ENCODE data around the gene BCAS4. TPM values are rescaled to one million over a fixed set of nuclear protein-coding genes. Genes with fewer than 3 reads are reported as not detected.

The BCAS4 gene
- total RNA-seq, 1 donor from 2014 or later, result 8.9 TPM

GRCh38 chr20:50883856-50884255, 89.0 kb downstream of the BCAS4 start:
- TF ChIP-seq, protein P1, sequence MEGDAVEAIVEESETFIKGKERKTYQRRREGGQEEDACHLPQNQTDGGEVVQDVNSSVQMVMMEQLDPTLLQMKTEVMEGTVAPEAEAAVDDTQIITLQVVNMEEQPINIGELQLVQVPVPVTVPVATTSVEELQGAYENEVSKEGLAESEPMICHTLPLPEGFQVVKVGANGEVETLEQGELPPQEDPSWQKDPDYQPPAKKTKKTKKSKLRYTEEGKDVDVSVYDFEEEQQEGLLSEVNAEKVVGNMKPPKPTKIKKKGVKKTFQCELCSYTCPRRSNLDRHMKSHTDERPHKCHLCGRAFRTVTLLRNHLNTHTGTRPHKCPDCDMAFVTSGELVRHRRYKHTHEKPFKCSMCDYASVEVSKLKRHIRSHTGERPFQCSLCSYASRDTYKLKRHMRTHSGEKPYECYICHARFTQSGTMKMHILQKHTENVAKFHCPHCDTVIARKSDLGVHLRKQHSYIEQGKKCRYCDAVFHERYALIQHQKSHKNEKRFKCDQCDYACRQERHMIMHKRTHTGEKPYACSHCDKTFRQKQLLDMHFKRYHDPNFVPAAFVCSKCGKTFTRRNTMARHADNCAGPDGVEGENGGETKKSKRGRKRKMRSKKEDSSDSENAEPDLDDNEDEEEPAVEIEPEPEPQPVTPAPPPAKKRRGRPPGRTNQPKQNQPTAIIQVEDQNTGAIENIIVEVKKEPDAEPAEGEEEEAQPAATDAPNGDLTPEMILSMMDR (IDR thresholded peaks at IDR 0.05; ENCODE audit: unreplicated experiment), result no peak
- DNase-seq (ENCODE audit: low spot score, unreplicated experiment), result no peak
- Mint-ChIP-seq H3K4me1 (ENCODE audit: low read depth) (no peaks in the 10 kb centered on the region), H3K9me3 (ENCODE audit: low read depth) (peaks cover 3% of the 10 kb centered on the region), H3K27me3 (no peaks in the 10 kb centered on the region), H3K36me3 (ENCODE audit: insufficient read depth) (peaks cover 15% of the 10 kb centered on the region), H3K27ac (no peak overlapping the region), H3K4me3 (ENCODE audit: low read depth) (no peak overlapping the region)

- DNase-seq (ENCODE audit: low spot score, unreplicated experiment), result no peak
- H3K4me3 Mint-ChIP-seq (ENCODE audit: low read depth), result no peak overlapping the region
- TF ChIP-seq, protein P1 (IDR thresholded peaks at IDR 0.05; ENCODE audit: unreplicated experiment), result no peak
- no peaks in the 10 kb centered on the region for H3K4me1 Mint-ChIP-seq (ENCODE audit: low read depth)
- H3K27me3 Mint-ChIP-seq, result no peaks in the 10 kb centered on the region
- H3K9me3 Mint-ChIP-seq (ENCODE audit: low read depth), result peaks cover 3% of the 10 kb centered on the region
- peaks cover 16% of the 10 kb centered on the region for H3K36me3 Mint-ChIP-seq (ENCODE audit: insufficient read depth)
- no peak overlapping the region for H3K27ac Mint-ChIP-seq
These were observed 90.2 kb downstream of the BCAS4 start for GRCh38 chr20:50885068-50885467.

DNA sequence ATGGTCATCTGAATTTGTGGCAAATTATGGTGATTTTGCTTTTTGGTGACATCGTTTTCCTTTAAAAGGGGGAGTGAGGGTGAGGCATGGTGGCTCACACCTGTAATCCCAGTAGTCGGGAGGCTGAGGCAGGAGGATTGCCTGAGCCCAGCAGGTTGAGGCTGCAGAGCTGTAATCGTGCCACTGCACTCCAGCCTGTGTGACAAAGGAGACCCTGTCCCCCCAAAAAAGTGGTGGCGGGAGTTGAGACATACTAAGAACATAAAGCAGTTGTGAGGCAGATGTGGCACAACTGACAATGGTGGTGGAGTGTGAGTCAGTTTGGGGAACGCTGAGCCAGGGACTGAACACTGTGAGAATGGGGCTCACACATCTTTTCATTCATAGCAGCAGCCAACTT, 90.9 kb downstream of the BCAS4 start:
- Mint-ChIP-seq H3K27me3 (no peaks in the 10 kb centered on the region), H3K4me1 (ENCODE audit: low read depth) (no peaks in the 10 kb centered on the region), H3K9me3 (ENCODE audit: low read depth) (peaks cover 3% of the 10 kb centered on the region), H3K4me3 (ENCODE audit: low read depth) (no peak overlapping the region), H3K27ac (peak overlapping the region; percentile 29), H3K36me3 (ENCODE audit: insufficient read depth) (peaks cover 19% of the 10 kb centered on the region)
- DNase-seq (ENCODE audit: low spot score, unreplicated experiment), result no peak
- TF ChIP-seq, protein P1 (IDR thresholded peaks at IDR 0.05; ENCODE audit: unreplicated experiment), result no peak

DNA sequence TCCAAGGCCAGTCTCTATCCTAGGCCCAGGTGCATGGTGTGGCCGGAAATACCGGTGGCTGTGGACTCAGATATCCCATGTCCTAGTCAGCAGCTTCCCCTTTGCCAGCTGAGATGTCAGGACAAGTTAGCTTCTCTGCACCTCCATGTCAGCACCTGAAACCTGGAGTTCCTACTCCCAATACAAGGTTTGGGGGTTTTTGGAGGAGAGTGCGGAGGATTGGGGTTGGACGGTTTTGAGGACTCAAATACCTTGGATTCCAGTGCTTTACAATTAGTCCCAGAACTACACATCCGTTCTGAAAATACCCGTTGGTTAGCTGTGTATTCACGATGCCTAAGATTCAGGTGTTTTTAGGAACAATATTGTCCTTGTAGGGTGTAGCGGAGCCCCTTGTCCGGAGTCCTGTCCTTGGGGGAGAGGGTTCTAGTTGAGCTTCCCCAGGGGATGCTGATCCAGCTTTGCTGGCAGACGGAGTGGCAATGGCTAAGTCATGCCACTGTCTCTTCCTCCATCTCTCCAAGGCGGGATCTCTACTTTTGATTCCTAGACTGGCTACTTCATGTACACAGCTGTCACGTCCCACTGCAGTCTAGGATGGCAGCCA, 91.4 kb downstream of the BCAS4 start:
- no peak for DNase-seq (ENCODE audit: low spot score, unreplicated experiment)
- Mint-ChIP-seq H3K27me3 (no peaks in the 10 kb centered on the region), H3K9me3 (ENCODE audit: low read depth) (peaks cover 3% of the 10 kb centered on the region), H3K4me3 (ENCODE audit: low read depth) (no peak overlapping the region), H3K4me1 (ENCODE audit: low read depth) (no peaks in the 10 kb centered on the region), H3K27ac (peak overlapping the region; percentile 29), H3K36me3 (ENCODE audit: insufficient read depth) (peaks cover 20% of the 10 kb centered on the region)
- TF ChIP-seq, protein P1 (IDR thresholded peaks at IDR 0.05; ENCODE audit: unreplicated experiment), result no peak

DNA sequence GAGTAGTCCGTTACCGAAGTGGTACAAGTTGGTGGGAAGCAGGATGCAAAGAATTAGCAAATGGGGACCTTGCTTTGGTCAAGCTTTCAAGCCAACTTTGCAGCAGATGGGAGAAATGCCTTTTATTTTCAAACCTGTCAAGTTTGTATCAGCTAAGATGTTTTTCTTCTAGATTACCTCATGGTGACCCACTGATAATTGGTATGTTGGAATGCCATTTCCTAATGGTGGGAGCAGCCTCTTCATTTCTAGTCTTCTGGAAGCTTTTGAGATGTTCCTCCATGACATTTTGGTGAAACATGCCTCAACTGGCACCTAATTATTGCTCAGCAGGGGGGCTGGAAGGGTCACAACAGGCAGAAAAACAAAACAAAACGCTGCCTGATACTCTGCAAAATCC, 92.7 kb downstream of the BCAS4 start:
- H3K4me3 Mint-ChIP-seq (ENCODE audit: low read depth), result no peak overlapping the region
- TF ChIP-seq, protein P1 (IDR thresholded peaks at IDR 0.05; ENCODE audit: unreplicated experiment), result no peak
- H3K27me3 Mint-ChIP-seq, result no peaks in the 10 kb centered on the region
- H3K27ac Mint-ChIP-seq, result no peak overlapping the region
- DNase-seq (ENCODE audit: low spot score, unreplicated experiment), result no peak
- no peaks in the 10 kb centered on the region for H3K4me1 Mint-ChIP-seq (ENCODE audit: low read depth)
- H3K36me3 Mint-ChIP-seq (ENCODE audit: insufficient read depth), result peaks cover 30% of the 10 kb centered on the region
- H3K9me3 Mint-ChIP-seq (ENCODE audit: low read depth), result peaks cover 3% of the 10 kb centered on the region

Measured in progenitor cell of endocrine pancreas (in vitro differentiated cells).